ENCODE measurements around the gene LRRC4C.

LRRC4C gene

GRCh38 chr11:41414771-41415440 lies 44.5 kb downstream of the LRRC4C start:
- TF ChIP-seq CTCF (IDR thresholded peaks at IDR 0.05), result no peak

- TF ChIP-seq CTCF (IDR thresholded peaks at IDR 0.05), result no peak
These were observed 45.6 kb downstream of the LRRC4C start for GRCh38 chr11:41413843-41414242.

- no peak for TF ChIP-seq CTCF (IDR thresholded peaks at IDR 0.05)
These were observed 53.6 kb downstream of the LRRC4C start for GRCh38 chr11:41405812-41406211.

GRCh38 chr11:41404109-41404508 lies 55.3 kb downstream of the LRRC4C start:
- no peak for TF ChIP-seq CTCF (IDR thresholded peaks at IDR 0.05)

- TF ChIP-seq CTCF (IDR thresholded peaks at IDR 0.05), result no peak
These were observed 56.0 kb downstream of the LRRC4C start for GRCh38 chr11:41403458-41403857.

- no peak for TF ChIP-seq CTCF (IDR thresholded peaks at IDR 0.05)
These were observed 58.6 kb downstream of the LRRC4C start for GRCh38 chr11:41400819-41401382.

GRCh38 chr11:41400124-41400523 lies 59.3 kb downstream of the LRRC4C start:
- TF ChIP-seq CTCF (IDR thresholded peaks at IDR 0.05), result no peak
